Stomach (tissue), 9 donors: ENCODE results near the gene BANF1. TPM values are rescaled to one million over a fixed set of nuclear protein-coding genes. Genes with fewer than 3 reads are reported as not detected.
"Not testable (repeated sequence)": the region's sequence is repeated elsewhere in the genome, so short reads cannot be mapped to it uniquely, and the experiment has no call there.

Experiments
- DNase-seq, 2 donors: peaks; one replicate each; pipeline versions ENCODE4 v3.0.0 to v3.0.0-alpha.2; 2013 to 2019
- H3K27ac ChIP-seq, 5 donors: fragments of 200-600 bp in 4 of 5; sonication (generic) in 4 of 5; one replicate each; pipeline ENCODE4 v1.5.1; 2013 to 2019; ENCODE audit warnings: mild to moderate bottlenecking in 1 of 5, moderate library complexity in 1 of 5
- H3K27me3 ChIP-seq, 3 donors: fragments of 200-600 bp; sonication (generic); one replicate each; pipeline ENCODE4 v1.5.1; 2017 to 2019; ENCODE audit warnings: mixed run types in 1 of 3
- H3K36me3 ChIP-seq, 4 donors: fragments of 200-600 bp; sonication (generic); 1 replicate in 3 of 4; 2 replicates in 1 of 4; pipeline ENCODE4 v1.5.1; 2016 to 2019
- H3K4me1 ChIP-seq, 4 donors: fragments of 200-600 bp; sonication (generic); one replicate each; pipeline ENCODE4 v1.5.1; 2016 to 2019
- H3K4me3 ChIP-seq, 4 donors: fragments of 200-600 bp; sonication (generic) in 3 of 4; one replicate each; pipeline ENCODE4 v1.5.1; 2016 to 2019; ENCODE audit warnings: mild to moderate bottlenecking in 1 of 4
- H3K9me3 ChIP-seq, 4 donors: fragments of 200-600 bp; sonication (generic); one replicate each; pipeline ENCODE4 v1.5.1; 2016 to 2019
- EP300 ChIP-seq: sonication (generic); formaldehyde crosslinking; IDR thresholded peaks from one replicate; pipeline ENCODE4 v1.6.1; 2017; ENCODE audit warnings: antibody characterized with exemption
- POLR2A ChIP-seq, 4 donors: fragments of 450-650 bp; IDR thresholded peaks; one replicate each; pipeline ENCODE4 v1.6.1; 2016; ENCODE audit warnings: antibody characterized with exemption in 4 of 4, control low read depth in 2 of 4, mild to moderate bottlenecking in 1 of 4, moderate library complexity in 1 of 4
- POLR2AphosphoS5 ChIP-seq, 3 donors: sonication (generic); formaldehyde crosslinking; IDR thresholded peaks; one replicate each; pipeline ENCODE4 v1.6.1; 2016; ENCODE audit warnings: antibody characterized with exemption in 3 of 3
- WGBS, 5 donors: extraction: QIAGEN DNeasy Blood & Tissue Kit in 3 of 5; methylation state at CpG; one replicate each; pipeline versions ENCODE4 v1.1.5 to v1.1.7; 2013 to 2018; 5-methylcytosine and 5-hydroxymethylcytosine counted together
- intact Hi-C: fragments of 100-400 bp; cut with DNase I; formaldehyde crosslinking; loops from one replicate; pipeline ENCODE4 v1.15.1; 2023; ENCODE audit warnings: low total_unique reads
- polyA plus RNA-seq, 3 donors: library from polyadenylated mRNA; stranded (reverse); fragments of 200-250 nt; gene quantifications; one replicate each; pipeline ENCODE4 v1.2.3, GENCODE V29; 2013
- total RNA-seq, 5 donors: library from RNA; depleted of rRNA; stranded (reverse); fragments of >200 nt; gene quantifications; one replicate each; pipeline versions ENCODE4 v1.1.0 to v1.2.3, GENCODE V29; 2014 to 2016
- TF ChIP-seq, protein P1 (sequence below), 7 experiments: fragments of 450-650 bp in 4 of 7; fragments of 200-600 bp in 3 of 7; sonication (generic) in 3 of 7; IDR thresholded peaks; one replicate each; pipeline ENCODE4 v1.5.1; 2016 to 2019; ENCODE audit warnings: antibody characterized with exemption in 7 of 7, control low read depth in 2 of 7, mild to moderate bottlenecking in 1 of 7
- donor health status: healthy with polysubstance abuse.
- donor health status: Bipolar disorder and iron deficiency.
- donor health status: healthy.

The BANF1 gene
- total and polyA plus RNA-seq, 8 donors = 12.3 to 207 (median 46.1) TPM

DNA sequence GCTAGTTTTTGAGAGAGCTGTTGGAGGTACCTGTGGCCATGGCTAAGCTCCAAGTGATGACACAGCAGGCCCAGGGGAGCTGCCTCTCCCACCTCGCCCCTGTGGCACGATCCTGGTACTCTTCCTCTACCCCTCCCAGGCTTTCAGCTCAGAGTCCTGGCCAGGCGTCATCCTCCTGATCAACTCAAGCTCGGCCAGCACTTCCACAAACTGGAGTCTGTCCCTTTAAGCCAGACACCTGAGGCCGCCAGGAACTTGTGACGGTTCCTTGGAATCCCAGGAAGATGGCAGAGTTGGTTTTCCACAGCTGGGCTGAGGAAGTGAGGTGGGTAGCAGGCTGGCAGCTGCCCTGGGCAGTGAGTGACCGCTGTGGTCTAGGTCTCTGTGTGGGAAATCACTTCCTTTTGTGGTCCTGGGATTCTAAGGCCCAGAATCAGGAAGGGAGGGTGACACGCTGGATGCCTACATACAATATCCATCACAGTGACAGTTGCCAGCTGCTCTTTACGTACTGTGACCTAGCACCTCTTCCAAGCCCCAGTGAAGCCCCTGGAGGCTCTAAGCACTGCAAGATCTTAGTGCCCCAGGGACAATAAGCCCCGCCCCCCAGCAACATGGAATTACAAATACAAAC, 6.3 kb downstream of the BANF1 start:
- Histone ChIP-seq H3K4me3 (no peak overlapping the region), H3K4me1 (peaks cover 5 to 24% (median 15%) of the 10 kb centered on the region in 4 donors), H3K27ac (no peak overlapping the region), H3K36me3 (peaks cover 11 to 24% (median 19%) of the 10 kb centered on the region in 4 donors), H3K9me3 (no peaks in the 10 kb centered on the region), H3K27me3 (peaks cover 0 to 36% (median 24%) of the 10 kb centered on the region in 3 donors)
- intact Hi-C loops = no loop called here
- TF ChIP-seq, protein P1, sequence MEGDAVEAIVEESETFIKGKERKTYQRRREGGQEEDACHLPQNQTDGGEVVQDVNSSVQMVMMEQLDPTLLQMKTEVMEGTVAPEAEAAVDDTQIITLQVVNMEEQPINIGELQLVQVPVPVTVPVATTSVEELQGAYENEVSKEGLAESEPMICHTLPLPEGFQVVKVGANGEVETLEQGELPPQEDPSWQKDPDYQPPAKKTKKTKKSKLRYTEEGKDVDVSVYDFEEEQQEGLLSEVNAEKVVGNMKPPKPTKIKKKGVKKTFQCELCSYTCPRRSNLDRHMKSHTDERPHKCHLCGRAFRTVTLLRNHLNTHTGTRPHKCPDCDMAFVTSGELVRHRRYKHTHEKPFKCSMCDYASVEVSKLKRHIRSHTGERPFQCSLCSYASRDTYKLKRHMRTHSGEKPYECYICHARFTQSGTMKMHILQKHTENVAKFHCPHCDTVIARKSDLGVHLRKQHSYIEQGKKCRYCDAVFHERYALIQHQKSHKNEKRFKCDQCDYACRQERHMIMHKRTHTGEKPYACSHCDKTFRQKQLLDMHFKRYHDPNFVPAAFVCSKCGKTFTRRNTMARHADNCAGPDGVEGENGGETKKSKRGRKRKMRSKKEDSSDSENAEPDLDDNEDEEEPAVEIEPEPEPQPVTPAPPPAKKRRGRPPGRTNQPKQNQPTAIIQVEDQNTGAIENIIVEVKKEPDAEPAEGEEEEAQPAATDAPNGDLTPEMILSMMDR (IDR thresholded peaks at IDR 0.05) = no peak
- TF ChIP-seq EP300 = no peak
- TF ChIP-seq POLR2AphosphoS5 (IDR thresholded peaks at IDR 0.05) = no peak
- TF ChIP-seq POLR2A (IDR thresholded peaks at IDR 0.05) = no peak
- no peak for DNase-seq
- WGBS, 5 donors = 46 to 60% (median 55%) methylated on average over 10 of the region's 10 CpGs

DNA sequence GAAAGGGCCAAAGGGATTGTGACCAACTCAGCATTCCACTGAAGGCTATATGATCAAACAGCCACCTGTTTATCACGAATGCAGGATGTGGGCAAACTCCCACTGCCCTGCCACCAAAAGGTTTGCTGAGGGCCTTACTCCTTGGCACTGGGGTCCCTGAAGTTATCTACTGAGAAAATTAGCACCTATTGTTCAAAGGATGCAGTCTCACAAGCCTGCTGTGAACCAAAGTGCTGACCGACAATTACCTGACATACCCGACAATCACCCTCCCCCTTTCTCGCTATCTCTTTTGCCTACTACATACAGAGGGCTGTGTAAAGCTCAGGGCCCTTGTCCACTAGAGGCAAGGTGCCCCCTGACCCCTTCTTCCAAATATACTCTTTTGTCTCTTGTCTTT, 7.7 kb downstream of the BANF1 start:
- Histone ChIP-seq H3K4me1 (peaks cover 0 to 16% (median 12%) of the 10 kb centered on the region in 4 donors), H3K27me3 (peaks cover 0 to 42% (median 24%) of the 10 kb centered on the region in 3 donors), H3K36me3 (peaks cover under 1 to 11% (median 6%) of the 10 kb centered on the region in 4 donors)
- H3K4me3 ChIP-seq, H3K9me3 ChIP-seq, intact Hi-C loops, DNase-seq, H3K27ac ChIP-seq: not testable (repeated sequence)
- 45 to 57% (median 53%) methylated on average over 4 of the region's 4 CpGs for WGBS, 5 donors

DNA sequence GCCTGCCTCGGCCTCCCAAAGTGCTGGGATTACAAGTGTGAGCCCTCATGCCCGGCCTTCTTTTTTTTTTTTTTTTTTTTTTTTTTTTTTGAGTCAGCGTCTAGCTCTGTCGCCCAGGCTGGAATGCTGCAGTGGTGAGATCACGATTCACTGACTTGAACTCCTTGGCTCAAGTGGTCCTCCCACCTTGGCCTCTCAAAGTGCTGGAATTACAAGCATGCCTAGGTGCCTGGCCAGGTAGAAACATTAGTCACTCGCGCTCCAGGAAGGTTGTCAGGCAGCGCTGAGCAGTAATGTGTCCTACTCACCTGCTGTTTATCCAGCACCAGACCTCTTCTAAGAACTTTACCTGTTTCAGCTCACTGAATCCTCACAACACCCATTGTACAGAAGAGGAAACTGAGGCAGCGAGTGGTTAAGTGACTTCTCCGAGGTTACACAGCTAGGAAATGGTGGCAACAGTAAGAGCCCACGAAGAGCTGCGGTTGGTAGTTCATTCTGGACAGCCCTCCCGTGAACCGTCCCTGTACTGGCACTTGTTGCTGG, 9.0 kb downstream of the BANF1 start:
- WGBS, 5 donors = 36 to 50% (median 41%) methylated on average over 13 to 14 of the region's 14 CpGs
- intact Hi-C loops = no loop called here
- H3K27me3 ChIP-seq = peaks cover 0 to 42% (median 24%) of the 10 kb centered on the region in 3 donors

DNA sequence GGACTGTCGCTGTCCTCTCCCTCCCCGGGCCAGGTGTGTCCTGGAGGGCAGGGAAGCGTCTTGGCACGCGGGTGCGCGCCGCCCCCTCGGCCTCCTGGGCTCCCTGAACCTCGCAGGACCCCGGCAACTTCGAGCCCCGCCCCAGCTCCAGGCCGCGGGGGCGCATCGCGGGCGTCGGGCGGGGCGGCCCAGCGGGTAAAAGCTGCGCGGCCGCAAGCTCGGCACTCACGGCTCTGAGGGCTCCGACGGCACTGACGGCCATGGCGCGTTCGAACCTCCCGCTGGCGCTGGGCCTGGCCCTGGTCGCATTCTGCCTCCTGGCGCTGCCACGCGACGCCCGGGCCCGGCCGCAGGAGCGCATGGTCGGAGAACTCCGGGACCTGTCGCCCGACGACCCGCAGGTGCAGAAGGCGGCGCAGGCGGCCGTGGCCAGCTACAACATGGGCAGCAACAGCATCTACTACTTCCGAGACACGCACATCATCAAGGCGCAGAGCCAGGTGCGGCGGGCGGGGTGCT, 9.5 kb downstream of the BANF1 start, which contains the start of gene CST6:
Gene CST6 (plus strand): TSS at position 224 of the 519 bp plus-strand sequence. CDS start 37 bp downstream, at position 261.
- H3K4me3 ChIP-seq = peak within 1 kb of the TSS; percentile 20 to 37 (median 25)
- no peaks in the 10 kb centered on the region for H3K9me3 ChIP-seq
- peak in 1 of 2 donors; percentile 34 for DNase-seq
- peaks cover 0 to 42% (median 24%) of the 10 kb centered on the region in 3 donors for H3K27me3 ChIP-seq
- H3K4me1 ChIP-seq = peaks cover 0 to 16% (median 12%) of the 10 kb centered on the region in 4 donors
- no peaks in the 10 kb centered on the region for H3K36me3 ChIP-seq
- TF ChIP-seq POLR2A (IDR thresholded peaks at IDR 0.05) (no peak), POLR2AphosphoS5 (IDR thresholded peaks at IDR 0.05) (no peak), EP300 (no peak)
- TF ChIP-seq, protein P1 (IDR thresholded peaks at IDR 0.05) = no peak
- intact Hi-C loops = no loop called here
- WGBS, 5 donors = 5 to 17% (median 5%) methylated on average over 10 to 61 of the region's 61 CpGs
- H3K27ac ChIP-seq = no peak within 1 kb of the TSS

More for the DNA sequence above, 9.0 kb downstream of the BANF1 start:
- TF ChIP-seq, protein P1 (IDR thresholded peaks at IDR 0.05) = no peak
- no peak for TF ChIP-seq POLR2AphosphoS5 (IDR thresholded peaks at IDR 0.05)
- no peak for TF ChIP-seq POLR2A (IDR thresholded peaks at IDR 0.05)
- TF ChIP-seq EP300 = no peak
- no peaks in the 10 kb centered on the region for H3K36me3 ChIP-seq
- H3K4me3 ChIP-seq = peak overlapping the region; percentile 20 to 37 (median 25)
- no peak overlapping the region for H3K27ac ChIP-seq
- peak in 1 of 2 donors; percentile 32 for DNase-seq
- H3K4me1 ChIP-seq = peaks cover 0 to 16% (median 12%) of the 10 kb centered on the region in 4 donors
- no peaks in the 10 kb centered on the region for H3K9me3 ChIP-seq
